ENCODE results near the gene NTNG1.

The NTNG1 gene

GRCh38 chr1:107263291-107263915 lies 122.6 kb downstream of the NTNG1 start:
- DNase-seq (ENCODE audit: low spot score) = no peak

- no peak for DNase-seq (ENCODE audit: low spot score)
Measured at GRCh38 chr1:107264007-107264406, 123.2 kb downstream of the NTNG1 start.

- no peak for DNase-seq (ENCODE audit: low spot score)
Measured at GRCh38 chr1:107264561-107264960, 123.7 kb downstream of the NTNG1 start.

GRCh38 chr1:107267489-107267888 lies 126.7 kb downstream of the NTNG1 start:
- DNase-seq (ENCODE audit: low spot score) = no peak

GRCh38 chr1:107272321-107272720 lies 131.5 kb downstream of the NTNG1 start:
- DNase-seq (ENCODE audit: low spot score) = no peak

GRCh38 chr1:107273515-107273914 lies 132.7 kb downstream of the NTNG1 start:
- no peak for DNase-seq (ENCODE audit: low spot score)

- no peak for DNase-seq (ENCODE audit: low spot score)
Measured at GRCh38 chr1:107274227-107274626, 133.4 kb downstream of the NTNG1 start.

- no peak for DNase-seq (ENCODE audit: low spot score)
Measured at GRCh38 chr1:107276247-107276646, 135.4 kb downstream of the NTNG1 start.

GRCh38 chr1:107277022-107277421 lies 136.2 kb downstream of the NTNG1 start:
- DNase-seq (ENCODE audit: low spot score) = peak; percentile 58

- DNase-seq (ENCODE audit: low spot score) = no peak
Measured at GRCh38 chr1:107286125-107286524, 145.3 kb downstream of the NTNG1 start.

- DNase-seq (ENCODE audit: low spot score) = no peak
Measured at GRCh38 chr1:107291987-107292386, 151.1 kb downstream of the NTNG1 start.

- peak; percentile 25 for DNase-seq (ENCODE audit: low spot score)
Measured at GRCh38 chr1:107293901-107294613, 153.2 kb downstream of the NTNG1 start.

- DNase-seq (ENCODE audit: low spot score) = no peak
Measured at GRCh38 chr1:107294686-107295085, 153.8 kb downstream of the NTNG1 start.

- DNase-seq (ENCODE audit: low spot score) = no peak
Measured at GRCh38 chr1:107297681-107298080, 156.8 kb downstream of the NTNG1 start.

GRCh38 chr1:107298526-107298925 lies 157.7 kb downstream of the NTNG1 start:
- no peak for DNase-seq (ENCODE audit: low spot score)

GRCh38 chr1:107299521-107299920 lies 158.7 kb downstream of the NTNG1 start:
- DNase-seq (ENCODE audit: low spot score) = no peak

GRCh38 chr1:107309962-107310361 lies 169.1 kb downstream of the NTNG1 start:
- no peak for DNase-seq (ENCODE audit: low spot score)

- no peak for DNase-seq (ENCODE audit: low spot score)
Measured at GRCh38 chr1:107315652-107316051, 174.8 kb downstream of the NTNG1 start.

- DNase-seq (ENCODE audit: low spot score) = no peak
Measured at GRCh38 chr1:107318932-107319331, 178.1 kb downstream of the NTNG1 start.

GRCh38 chr1:107323784-107324183 lies 182.9 kb downstream of the NTNG1 start:
- DNase-seq (ENCODE audit: low spot score) = no peak

GRCh38 chr1:107326824-107327445 lies 186.1 kb downstream of the NTNG1 start:
- peak; percentile 57 for DNase-seq (ENCODE audit: low spot score)

GRCh38 chr1:107327446-107327845 lies 186.6 kb downstream of the NTNG1 start:
- DNase-seq (ENCODE audit: low spot score) = no peak

- peak; percentile 36 for DNase-seq (ENCODE audit: low spot score)
Measured at GRCh38 chr1:107328087-107328486, 187.2 kb downstream of the NTNG1 start.

Measured in D341Med (cell line).